DMS 273 (cell line): ENCODE results near the gene SMIM12.

Experiments used
- DNase-seq: peaks from one replicate; lab custom pipeline; 2025; ENCODE audit not compliant: unreplicated experiment; lab: John Stamatoyannopoulos, UW

The SMIM12 gene

GRCh38 chr1:34803770-34804169 is 55.8 kb downstream of the SMIM12 start:
- DNase-seq: no peak
